GM18526 (cell line): Measurements from ENCODE around the gene FRMD6.

Experiments used
- POLR2A ChIP-seq: IDR thresholded peaks from 3 replicates; pipeline ENCODE4 v1.6.1; 2011; ENCODE audit not compliant: insufficient read length; ENCODE audit errors: extremely low read depth

Gene FRMD6

DNA sequence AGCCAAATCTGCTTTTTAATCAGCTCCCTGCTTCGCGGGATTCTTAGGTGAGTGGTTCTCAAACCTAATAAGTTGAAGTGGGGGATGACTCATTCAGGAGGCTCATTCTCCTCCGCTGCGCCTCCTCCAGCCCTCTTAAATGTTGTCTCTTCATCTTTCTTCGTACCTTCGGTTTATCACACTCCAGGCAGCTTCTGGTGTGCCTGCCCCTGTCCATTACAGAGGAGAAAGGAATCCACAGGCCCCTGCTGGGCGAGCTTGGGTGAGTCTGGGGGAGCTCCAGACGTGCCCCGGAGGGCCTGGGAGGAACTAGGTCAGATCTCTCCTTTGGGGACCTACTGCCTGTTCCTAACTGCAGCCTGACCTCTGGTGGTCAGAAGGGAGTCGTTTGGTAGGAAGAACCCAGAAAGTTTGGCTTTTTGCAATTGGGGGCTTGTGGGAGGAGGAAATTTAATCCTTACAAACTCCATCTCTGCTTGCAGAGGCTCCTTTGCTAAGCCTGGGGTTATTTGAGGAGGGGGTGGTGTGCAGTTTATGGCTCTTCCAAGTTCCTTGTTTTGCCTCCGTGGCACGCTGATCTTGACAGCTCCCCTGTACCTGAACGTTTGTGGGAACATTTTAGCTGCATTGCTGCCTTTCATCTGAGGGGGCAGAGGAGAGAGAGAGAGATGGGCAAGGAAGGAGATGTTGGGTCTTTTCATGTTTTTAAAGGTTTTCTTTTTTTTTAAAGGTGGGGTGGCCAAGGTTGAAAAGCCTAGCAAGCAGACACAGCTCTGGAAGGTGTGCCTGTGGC, 124.6 kb downstream of the FRMD6 start:
- no peak for TF ChIP-seq POLR2A

DNA sequence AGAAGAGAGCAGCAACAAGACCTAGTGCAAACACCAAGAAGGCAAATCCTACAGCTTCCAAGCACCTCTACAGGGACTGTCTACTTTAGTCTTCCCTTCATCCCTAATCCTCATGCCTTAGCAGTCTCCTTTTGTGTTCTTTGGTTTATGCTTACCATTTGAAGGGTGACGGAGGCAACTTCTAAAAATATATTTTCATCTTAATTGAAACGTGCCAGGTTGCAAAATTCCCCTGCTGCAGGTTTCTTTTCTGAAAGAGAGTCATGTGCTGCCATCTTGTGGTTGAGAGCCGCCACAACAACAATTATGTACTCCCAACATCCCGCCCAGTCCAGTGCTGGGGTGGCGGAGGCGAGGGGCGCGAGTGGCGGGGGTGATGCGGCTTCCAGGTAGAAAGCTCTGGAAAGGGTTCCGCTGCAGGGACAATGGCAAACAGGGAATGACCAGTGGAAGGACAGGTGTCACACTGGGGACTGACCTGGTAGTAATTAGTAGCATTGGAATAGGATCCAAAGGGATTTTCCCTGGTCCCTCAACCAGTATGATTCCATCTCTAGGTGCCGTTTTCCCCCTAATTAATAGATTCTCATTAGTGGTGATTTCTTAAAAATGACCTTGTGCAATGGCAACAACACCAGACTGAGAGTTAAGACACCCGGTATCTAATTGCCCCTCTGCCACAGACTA, 128.4 kb downstream of the FRMD6 start:
- no peak for TF ChIP-seq POLR2A
